Neural cell (in vitro differentiated cells): ENCODE measurements around the gene TOX2.

ENCODE experiments used
- EZH2 ChIP-seq: fragments of 200-600, 300-800 bp; shearing (Covaris generic), sonication (generic); IDR thresholded peaks from 2 replicates; pipeline ENCODE4 v1.6.1; 2014; ENCODE audit warnings: antibody characterized with exemption, low read length, borderline replicate concordance, mild to moderate bottlenecking; ENCODE audit not compliant: insufficient read depth, poor library complexity, severe bottlenecking
- TAF1 ChIP-seq: IDR thresholded peaks from 2 replicates; pipeline ENCODE4 v1.6.1; 2012; ENCODE audit warnings: low read depth
- TF ChIP-seq, protein P1 (sequence below): fragments of 450-650 bp; IDR thresholded peaks from 2 replicates; pipeline ENCODE4 v1.5.1; 2014; ENCODE audit warnings: antibody characterized with exemption, mild to moderate bottlenecking, moderate library complexity; ENCODE audit not compliant: poor library complexity, severe bottlenecking

DNA sequence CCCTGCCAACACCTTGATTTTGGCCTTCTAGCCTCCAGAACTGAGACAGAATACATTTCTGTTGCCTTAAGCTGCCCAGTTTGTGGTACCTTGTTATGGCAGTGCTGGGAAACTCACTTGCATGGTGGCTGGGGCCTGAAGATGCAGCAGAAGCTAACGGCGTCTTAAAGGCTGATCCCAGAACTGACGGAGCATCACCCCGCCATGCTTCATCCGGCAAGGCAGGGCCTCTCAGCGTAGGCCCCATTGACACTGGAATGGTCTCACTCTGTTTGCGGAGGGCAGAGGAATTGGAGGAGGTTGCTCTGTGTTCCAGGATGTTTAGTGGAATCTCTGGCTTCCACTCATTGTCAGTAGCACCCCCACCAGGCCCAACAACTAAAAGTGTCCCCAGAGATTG, 170.2 kb downstream of the TOX2 start:
- TF ChIP-seq, protein P1, sequence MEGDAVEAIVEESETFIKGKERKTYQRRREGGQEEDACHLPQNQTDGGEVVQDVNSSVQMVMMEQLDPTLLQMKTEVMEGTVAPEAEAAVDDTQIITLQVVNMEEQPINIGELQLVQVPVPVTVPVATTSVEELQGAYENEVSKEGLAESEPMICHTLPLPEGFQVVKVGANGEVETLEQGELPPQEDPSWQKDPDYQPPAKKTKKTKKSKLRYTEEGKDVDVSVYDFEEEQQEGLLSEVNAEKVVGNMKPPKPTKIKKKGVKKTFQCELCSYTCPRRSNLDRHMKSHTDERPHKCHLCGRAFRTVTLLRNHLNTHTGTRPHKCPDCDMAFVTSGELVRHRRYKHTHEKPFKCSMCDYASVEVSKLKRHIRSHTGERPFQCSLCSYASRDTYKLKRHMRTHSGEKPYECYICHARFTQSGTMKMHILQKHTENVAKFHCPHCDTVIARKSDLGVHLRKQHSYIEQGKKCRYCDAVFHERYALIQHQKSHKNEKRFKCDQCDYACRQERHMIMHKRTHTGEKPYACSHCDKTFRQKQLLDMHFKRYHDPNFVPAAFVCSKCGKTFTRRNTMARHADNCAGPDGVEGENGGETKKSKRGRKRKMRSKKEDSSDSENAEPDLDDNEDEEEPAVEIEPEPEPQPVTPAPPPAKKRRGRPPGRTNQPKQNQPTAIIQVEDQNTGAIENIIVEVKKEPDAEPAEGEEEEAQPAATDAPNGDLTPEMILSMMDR: no peak
- TF ChIP-seq TAF1: no peak
- no peak for TF ChIP-seq EZH2
